HG02981 (cell line): ENCODE data around the gene LCN1.
"Not testable (repeated sequence)": the region's sequence is repeated elsewhere in the genome, so short reads cannot be mapped to it uniquely, and the experiment has no call there.

ENCODE experiments used
- ATAC-seq: cut with Tn5 transposase; IDR thresholded peaks from one replicate; pipeline ENCODE4 v1.9.1; 2021; ENCODE audit warnings: mild to moderate bottlenecking, moderate library complexity; ENCODE audit not compliant: unreplicated experiment

Gene LCN1

DNA sequence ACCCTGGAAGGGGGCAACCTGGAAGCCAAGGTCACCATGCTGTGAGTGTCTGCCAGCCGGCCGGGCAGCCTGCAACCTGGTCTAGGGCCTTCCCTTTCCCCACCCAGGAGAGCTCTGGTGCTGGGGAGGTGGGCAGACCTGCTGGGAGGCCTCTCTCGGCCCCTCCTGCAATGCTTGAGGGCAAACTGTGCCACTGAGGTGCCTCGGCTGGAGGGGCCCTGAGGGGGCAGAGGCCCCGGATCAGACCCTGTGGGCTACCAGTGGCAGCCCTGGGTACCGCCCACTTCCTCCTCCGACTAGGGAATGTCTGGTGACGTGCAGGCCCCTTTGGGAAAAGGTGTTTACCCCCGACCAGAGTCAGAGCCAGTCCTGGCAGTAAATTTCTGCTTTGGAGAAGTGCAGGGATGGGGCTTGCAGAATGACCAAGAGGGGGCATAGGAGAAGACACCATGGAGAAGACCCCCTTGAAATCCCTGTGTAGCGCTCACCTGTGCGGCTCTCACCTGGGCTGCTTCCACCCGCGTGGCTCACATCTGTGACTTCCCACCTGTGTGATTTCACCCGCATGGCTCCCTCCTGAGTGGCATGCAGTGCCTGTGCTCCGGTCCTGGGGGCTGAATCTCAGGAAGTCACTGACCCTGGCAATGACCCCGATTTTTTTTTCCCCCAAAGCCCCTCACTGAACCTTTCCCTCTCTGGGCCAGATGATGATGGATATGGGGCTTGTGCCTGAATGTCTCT lies 1.1 kb downstream of the LCN1 start:
- no peak for ATAC-seq

DNA sequence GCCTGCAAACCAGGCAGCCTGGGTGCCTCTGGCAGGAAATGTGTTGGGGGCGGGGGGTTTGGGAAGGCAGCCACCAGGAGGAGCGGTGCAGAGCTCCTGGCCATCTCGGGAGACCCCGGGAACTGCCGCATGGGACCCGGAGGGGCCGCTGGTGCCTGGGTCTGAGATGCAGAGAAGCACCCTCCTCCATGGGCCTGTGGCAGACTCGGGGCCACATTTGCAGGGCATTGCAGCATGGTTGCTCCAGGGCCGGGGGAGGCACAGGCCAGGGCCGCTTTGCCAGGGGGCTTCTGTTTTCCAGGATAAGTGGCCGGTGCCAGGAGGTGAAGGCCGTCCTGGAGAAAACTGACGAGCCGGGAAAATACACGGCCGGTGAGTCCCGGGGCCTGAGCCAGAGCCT lies 1.7 kb downstream of the LCN1 start:
- no peak for ATAC-seq

DNA sequence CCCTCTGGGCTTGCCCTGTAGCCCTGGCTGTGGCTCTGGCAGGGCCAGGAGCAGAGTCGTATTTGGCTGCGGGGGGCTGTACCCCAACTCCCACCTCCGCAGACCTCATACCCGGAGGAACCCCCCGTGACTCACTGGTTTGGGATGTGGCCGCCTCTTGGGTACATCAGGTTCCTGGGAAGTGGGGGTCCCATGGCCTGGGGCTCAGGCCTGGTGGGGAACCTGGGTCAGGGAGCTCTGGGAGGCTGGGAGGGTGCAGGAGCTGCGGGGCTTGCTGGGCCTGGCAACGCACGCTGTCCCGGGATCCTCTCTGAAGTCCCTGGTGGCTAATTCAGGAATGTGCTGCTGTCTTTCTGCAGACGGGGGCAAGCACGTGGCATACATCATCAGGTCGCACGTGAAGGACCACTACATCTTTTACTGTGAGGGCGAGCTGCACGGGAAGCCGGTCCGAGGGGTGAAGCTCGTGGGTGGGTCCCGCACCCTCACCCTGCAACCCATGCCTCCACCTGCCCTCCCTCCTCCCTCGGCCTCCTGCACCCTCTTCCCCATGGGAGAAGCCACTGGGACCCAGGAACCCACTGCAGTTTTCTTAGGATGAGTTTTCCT lies 2.4 kb downstream of the LCN1 start:
- no peak for ATAC-seq

DNA sequence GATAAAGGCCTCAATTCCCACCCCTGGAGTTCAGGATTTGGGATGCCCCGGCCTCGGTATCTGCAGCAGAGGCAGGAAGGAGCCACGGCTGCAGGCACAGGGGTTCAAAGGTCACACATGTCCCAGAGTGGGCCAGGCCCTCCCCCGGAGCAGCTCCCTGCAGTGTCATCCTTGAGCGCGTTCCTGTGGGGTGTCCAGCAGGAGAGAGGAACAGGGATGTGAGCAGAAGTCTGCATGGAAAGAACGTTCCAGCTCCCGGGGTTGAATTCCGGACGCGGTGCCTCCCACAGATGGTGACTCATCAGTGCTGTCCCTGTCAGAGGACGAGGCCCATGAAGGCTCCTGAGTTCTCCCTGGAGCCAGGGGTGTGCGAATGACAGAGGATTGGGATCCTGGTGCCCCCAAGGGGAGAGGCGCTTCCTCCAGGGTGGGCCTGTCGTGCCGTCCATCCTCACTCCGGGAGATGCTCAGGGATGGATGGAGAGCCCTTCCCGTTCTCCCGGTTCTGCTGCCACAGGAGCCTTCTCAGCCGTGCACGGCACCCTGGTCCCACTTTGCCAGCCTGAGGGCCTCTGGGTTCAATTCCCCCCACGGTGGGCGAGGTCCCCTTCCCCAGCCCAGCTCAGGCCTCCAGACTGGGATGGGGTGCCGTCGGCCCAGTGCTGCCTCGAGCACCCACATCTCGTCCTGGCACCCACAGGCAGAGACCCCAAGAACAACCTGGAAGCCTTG lies 3.1 kb downstream of the LCN1 start:
- no peak for ATAC-seq

DNA sequence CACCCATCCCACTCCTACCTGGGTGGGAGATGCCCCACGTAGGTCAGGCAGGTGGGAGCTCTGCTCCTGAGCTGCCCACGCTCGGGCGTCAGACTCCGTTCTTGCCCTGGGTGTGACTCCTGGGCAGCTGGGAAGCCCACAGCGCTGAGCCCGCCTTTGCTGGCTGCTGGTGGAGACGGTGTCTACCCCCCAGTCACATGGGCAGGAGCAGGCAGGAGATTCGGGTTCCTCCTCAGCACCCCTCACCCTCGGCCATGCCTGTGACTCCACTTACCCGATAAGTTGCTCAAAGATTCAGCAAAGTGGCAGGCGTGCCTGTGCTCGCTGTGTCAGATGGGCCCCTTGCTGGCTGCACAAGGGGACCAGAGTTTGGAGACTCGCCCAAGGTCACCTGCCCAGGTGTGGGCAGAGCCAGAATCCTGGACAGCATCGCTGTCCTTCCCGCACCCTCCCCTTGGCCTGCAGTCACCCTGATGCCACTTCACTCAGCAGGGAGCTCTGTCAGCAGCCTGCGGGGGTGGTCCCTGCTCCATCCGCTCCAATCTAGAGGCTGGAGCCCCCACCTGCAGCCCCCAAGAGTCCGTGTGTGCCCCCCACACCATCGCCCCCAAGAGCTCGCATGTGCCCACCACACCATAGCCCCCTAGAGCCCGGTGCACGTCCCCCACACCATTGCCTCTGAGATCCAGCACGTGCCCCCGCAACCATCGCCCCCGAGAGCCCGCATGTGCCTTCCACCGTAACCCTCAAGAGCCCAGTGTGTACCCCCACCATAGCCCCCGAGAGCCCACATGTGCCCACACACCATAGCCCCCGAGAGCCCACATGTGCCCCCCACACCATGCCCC lies 4.2 kb downstream of the LCN1 start:
- no peak for ATAC-seq

DNA sequence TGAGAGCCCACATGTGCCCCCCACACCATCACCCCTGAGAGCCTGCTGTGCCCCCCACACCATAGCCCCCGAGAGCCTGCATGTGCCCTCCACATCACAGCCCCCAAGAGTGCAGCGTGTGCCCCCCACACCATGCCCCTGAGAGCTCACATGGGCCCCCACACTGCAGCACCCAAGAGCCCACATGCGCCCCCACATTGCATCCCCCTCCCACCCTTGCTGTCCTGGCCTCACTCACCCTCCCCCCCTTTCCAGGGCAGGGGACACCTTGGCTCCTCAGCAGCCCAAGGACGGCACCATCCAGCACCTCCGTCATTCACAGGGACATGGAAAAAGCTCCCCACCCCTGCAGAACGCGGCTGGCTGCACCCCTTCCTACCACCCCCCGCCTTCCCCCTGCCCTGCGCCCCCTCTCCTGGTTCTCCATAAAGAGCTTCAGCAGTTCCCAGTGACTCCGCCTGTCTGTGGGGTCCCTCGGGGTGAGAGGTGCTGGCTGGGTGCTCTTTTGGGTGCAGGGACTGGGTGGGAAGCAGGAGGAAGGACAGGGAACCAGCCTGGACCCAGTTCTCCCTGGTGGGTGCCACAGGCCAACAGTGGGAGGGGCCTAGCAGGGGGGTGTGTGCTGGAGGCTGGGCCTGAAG lies 5.0 kb downstream of the LCN1 start:
- no peak for ATAC-seq

DNA sequence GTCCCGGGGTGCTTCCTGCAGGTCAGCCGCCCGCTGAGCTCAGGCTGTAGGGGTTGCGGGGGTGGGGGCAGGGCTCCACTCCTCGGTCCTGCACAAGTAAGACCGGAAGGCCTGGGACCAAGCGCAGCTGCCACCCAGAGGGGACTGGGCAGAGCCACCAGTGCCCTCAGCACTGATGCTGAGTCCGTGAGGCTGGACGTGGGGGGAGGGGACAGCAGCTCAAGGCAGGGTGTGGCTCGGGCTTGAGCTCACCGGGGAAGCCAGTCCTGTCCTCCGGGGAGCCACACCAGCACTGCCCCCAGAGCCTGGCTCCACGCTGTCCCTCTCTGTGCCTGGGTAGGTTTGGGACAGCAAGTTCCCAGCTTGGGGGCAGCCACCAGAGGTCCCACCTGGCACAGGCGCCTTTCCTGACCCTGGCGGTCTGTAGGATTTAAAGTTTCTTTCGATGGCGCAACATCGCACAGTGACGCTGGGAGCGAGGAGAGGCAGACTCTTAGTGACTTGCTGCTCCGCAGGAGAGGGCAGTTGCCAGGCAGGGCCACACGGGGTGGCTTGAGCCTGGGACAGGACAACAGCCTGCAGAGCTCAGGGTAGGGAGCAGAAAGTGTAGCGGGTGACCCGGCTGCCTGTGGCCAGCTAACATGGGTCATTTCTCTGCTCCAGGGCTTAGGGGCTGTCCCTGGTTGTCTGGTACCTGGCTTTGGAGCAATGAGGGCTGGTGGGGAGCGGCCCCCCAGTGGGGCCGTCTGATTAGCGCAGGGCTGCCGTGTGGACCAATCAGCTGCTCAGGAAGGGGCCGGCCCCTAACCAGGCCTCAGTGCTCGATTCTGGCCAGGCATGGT lies 5.7 kb downstream of the LCN1 start:
- ATAC-seq, result no peak

DNA sequence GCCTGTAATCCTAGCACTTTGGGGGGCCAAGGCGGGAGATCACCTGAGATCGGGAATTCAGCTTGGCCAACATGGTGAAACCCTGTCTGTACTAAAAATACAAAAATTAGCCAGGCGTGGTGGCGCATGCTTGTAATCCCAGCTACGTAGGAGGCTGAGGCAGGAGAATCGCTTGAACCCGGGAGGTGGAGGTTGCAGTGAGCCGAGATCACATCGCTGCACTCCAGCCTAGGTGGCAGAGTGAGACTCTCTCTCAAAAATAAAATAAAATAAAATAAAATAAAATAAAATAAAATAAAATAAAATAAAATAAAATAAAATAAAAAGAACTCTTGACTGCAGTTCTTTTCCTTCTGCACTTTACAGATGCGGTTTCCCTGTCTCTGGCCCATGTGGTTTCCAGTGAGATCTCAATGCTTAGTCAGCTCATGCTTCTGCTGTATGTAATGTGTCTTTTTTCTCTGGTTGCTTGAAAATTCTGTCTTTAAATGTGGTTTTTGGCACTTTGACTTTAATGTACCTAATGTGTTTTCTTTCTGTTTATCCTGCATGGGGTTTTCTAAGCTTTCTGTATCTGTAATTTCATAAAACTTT lies 7.7 kb downstream of the LCN1 start:
- ATAC-seq, result not testable (repeated sequence)

DNA sequence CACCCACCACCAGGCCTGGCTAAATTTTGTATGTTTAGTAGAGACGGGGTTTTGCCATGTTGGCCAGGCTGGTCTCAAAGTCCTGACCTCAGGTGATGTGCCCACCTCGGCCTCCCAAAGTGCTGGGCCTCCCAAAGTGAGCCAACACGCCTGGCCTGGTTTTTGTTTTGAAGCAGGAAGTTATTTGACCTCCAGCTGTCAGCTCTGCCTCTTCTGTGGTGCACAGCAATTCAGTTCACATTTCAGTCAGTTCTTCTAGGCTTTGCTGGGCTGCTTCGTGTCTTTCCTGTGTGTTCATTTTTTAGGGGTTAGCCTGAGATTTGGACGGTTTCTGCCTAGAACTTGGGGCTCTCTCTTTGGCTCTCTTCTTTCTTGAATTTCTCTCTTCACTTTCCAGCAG lies 8.9 kb downstream of the LCN1 start:
- no peak for ATAC-seq

DNA sequence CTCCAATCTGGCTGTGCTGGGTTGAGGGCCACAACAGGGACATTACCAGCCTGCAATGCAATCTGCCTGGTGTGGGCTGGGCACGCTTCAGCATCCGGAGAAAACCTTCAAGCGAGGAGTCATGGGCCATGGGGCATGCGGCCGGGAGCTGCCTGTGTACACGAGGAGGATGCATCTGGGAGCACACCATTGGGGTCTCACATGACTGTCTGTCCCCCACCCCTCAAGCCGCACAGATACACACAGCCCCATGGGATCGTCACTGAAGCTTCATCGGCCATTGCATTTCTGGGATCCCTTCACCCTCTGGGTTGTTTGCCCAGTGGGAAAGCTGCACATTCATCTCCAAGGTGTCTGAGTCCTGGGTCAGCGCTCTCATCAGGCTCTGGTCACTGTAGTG lies 9.9 kb downstream of the LCN1 start:
- no peak for ATAC-seq

DNA sequence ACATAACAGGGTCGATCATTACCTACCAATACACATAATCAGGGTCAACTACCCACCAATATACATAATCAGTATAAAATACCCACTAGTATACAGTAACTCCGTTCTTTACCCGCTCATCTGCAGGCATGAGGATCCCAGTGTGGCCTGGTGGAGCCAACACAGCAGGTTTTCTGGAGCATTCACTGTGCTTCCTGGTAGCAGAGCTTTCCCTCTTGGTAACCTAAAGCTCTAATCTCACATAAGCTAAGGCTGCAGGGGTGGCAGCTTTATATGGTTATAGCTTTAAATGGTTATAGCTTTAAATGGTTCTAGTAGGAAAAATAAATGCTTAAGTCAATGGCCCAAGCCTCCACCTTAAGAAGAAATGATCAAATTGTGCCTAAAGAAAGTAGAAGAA lies 11.9 kb downstream of the LCN1 start:
- ATAC-seq, result no peak

DNA sequence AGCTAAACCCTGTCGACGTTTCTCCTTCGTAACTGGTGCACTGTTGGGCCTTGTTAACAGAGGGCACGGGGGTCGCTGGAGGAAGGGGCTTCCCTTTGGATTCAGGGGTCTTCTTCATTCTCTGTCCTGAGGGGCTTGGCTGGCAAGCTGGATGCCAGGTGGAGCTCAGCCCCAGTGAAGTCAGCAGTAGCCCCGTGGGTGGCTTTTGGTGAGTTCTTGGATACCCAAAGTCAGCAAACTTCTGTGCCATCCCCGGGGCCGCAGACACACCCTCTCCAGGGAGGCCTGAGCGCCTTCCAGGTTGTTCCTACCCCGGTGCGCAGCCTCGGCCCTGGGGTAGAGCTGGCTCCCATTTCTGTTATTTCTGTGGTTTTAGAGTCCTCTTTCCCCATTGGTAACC lies 12.4 kb downstream of the LCN1 start:
- no peak for ATAC-seq

DNA sequence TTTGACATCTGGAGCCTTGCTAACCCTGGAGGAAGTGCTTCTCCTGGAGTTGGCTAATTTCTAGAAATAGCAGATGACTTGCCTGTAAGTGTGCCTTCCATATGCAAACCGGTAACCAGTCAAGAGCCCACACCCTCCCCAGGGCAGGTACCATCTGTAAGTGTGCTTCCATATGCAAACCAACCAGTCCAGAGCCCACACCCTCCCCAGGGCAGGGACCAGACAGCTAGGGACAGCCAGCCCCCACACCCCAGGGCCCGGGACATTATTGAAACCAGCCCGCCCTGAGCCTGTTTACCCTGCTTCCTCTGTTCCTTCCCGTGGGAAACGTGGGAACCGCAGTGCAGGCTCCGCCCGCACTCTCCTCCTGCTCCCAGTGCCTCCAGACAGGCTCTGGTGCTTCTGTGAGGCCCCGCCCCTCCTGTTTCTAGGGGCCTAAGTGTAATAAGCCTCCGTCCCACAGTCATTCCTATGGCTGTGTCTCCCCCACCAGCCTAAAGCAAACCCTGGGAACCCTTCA lies 13.0 kb downstream of the LCN1 start:
- ATAC-seq, result not testable (repeated sequence)

DNA sequence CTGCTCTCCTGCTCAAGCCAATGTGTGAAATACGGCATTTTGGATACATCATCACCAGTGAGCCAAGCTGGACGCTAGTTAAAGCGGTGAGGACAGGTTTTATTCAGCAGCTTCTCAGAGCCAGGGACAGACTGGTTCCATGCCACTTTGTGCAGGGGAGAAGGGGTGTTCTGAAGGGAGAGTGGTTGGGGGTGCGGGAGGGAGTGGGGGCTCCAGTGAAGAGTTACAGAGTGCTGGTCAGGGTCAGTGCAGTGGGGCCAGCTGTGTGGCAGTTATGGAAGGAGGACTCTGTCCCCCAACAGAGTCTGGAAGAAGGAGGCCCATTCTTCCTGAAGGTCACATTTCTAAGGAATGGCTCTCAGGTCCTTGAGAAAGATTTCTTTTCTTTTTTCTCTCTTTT lies 13.6 kb downstream of the LCN1 start:
- not testable (repeated sequence) for ATAC-seq

DNA sequence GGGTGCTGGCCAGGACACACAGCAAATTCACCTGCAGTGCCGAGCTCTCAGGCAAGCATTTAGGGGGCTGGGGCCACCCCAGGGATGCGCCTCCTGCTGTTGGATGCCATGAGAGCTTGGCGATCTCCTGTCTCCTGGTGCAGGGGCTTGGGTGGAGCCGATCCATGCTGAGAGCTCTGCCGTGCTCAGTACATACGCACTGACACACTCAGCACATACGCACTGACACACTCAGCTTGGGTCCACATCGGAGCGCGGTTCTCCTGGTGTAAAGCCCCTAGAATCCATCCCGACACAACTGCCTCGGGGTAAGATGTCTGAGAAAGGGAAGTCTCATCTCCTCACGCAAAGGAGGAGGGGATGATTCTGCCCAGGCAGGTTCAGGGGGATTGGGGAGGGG lies 14.4 kb downstream of the LCN1 start:
- ATAC-seq, result not testable (repeated sequence)

DNA sequence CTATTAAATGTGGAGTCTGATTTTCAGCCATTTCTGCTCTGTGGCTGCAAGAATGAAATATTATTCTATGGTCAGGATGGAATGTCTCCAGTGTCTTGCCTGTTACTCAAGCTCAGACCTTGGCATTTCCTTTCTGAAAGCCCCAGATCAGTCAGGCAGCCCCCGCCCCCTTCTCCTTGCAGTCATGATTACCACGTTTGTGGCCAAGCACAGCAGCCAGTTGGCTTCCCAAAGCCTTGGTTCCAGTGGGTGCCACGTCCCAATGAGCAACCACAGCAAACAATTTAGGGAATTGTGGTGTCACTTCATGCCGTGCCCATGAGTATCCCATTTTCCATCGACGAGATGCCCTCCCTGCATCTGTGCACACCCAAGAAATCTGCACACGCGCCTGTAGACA lies 15.0 kb downstream of the LCN1 start:
- no peak for ATAC-seq

DNA sequence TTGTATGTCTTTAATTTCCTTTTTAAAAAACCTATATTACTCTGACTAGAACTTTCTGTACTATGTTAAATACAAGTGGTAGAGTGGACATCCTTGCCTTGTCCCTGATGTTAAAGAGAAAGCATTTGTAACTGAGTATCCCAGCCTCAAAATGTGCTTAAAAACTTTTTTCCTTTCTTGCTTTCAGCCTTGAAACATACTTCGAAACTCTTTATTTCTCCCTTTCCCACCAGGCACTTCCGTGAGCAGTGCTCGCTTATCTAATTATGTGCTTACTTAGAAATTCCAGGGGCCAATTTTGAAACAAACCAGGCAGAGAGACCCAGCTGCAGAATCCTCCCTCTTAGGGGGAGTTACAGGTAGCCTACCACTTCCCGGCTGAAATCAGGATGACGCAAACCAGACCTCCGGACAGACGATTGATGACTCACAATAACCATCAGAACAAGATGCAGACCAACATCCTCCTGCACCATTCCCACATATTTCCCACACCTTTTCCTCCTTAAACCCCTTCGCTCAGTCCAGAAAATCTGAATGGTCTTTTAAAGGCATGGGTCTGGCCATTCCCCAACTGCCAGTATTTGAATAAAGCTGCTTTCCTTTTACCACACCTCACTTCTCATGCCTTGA lies 22.1 kb downstream of the LCN1 start:
- not testable (repeated sequence) for ATAC-seq

DNA sequence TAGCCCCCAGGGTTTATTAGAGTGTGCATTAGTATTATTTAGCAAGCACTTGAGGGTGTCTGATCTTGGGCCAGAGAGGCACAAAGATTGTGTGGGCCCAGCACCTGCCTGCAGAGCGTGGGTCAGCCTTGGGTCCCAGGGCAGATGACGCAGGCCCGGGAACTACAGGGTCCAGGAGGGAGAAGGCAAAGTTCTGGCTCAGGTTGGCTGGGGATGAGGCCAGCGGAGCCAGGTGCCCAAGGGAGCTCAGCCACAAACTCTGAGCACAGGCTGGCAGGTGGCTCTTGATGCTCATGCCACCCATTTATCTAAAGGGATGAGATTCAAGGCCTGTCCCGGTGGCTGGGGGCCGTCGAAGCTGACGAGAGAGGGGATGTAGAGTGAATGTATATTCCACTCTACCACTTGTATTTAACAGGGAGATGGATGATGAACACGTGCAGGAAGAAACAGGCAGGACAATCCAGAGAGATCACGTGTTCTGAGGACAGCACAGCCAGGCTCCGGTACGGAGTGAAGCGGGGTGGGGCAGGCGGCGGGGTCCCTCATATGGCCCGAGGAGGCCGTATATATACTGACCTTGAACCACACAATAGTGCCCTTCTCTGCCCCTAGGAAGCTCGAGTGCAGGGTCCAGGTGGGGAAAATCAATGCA lies 23.9 kb downstream of the LCN1 start:
- ATAC-seq, result no peak
